Neural progenitor cell (in vitro differentiated cells): ENCODE measurements around the gene HSF2. TPM values are rescaled to one million over a fixed set of nuclear protein-coding genes. Genes with fewer than 3 reads are reported as not detected.

Experiments used
- DNase-seq: peaks from one replicate; pipeline ENCODE4 v3.0.0-alpha.2; 2016; ENCODE audit warnings: low spot score
- H2AFZ ChIP-seq: fragments of 200-600 bp; sonication (generic); replicated peaks from 2 replicates; pipeline ENCODE4 v1.6.1; 2016; ENCODE audit warnings: antibody characterized with exemption
- H3F3A ChIP-seq: fragments of 200-600 bp; sonication (generic); 2 replicates; pipeline ENCODE4 v1.6.1; 2016; ENCODE audit warnings: antibody characterized with exemption, low read depth
- H3K27ac ChIP-seq: fragments of 200-600 bp; sonication (generic); 2 replicates; pipeline ENCODE4 v1.5.1; 2016; ENCODE audit warnings: mild to moderate bottlenecking
- H3K27me3 ChIP-seq: fragments of 200-600 bp; sonication (generic); 2 replicates; pipeline ENCODE4 v1.6.1; 2016; ENCODE audit warnings: mild to moderate bottlenecking, moderate library complexity
- H3K36me3 ChIP-seq: fragments of 200-600 bp; sonication (generic); 2 replicates; pipeline ENCODE4 v1.5.1; 2016
- H3K4me1 ChIP-seq: fragments of 200-600 bp; sonication (generic); 2 replicates; pipeline ENCODE4 v1.6.1; 2016; ENCODE audit warnings: mixed run types
- H3K4me2 ChIP-seq: fragments of 200-600 bp; sonication (generic); 2 replicates; pipeline ENCODE4 v1.6.1; 2016
- H3K4me3 ChIP-seq: fragments of 200-600 bp; sonication (generic); 2 replicates; pipeline ENCODE4 v1.5.1; 2016
- H3K79me2 ChIP-seq: fragments of 200-600 bp; sonication (generic); 2 replicates; pipeline ENCODE4 v1.6.1; 2016; ENCODE audit warnings: low read depth
- H3K9ac ChIP-seq: fragments of 200-600 bp; sonication (generic); 2 replicates; pipeline ENCODE4 v1.6.1; 2016
- H3K9me3 ChIP-seq: fragments of 200-600 bp; sonication (generic); 2 replicates; pipeline ENCODE4 v1.5.1; 2016; ENCODE audit warnings: low read depth
- H4K20me1 ChIP-seq: fragments of 200-600 bp; sonication (generic); 2 replicates; pipeline ENCODE4 v1.6.1; 2016; ENCODE audit warnings: low read depth
- H3K27ac Mint-ChIP-seq: 3 replicates; pipeline ENCODE4 v1.8.0; 2021; ENCODE audit warnings: mixed read lengths
- H3K27me3 Mint-ChIP-seq: 2 replicates; pipeline ENCODE4 v1.8.0; 2022; ENCODE audit warnings: low read depth, mild to moderate bottlenecking, inconsistent platforms, moderate library complexity, mixed read lengths; ENCODE audit not compliant: insufficient read depth
- H3K36me3 Mint-ChIP-seq: 3 replicates; pipeline ENCODE4 v1.8.0; 2021; ENCODE audit warnings: mixed read lengths
- H3K4me1 Mint-ChIP-seq: 3 replicates; pipeline ENCODE4 v1.8.0; 2021; ENCODE audit warnings: mixed read lengths
- H3K4me3 Mint-ChIP-seq: 3 replicates; pipeline ENCODE4 v1.8.0; 2021; ENCODE audit warnings: mild to moderate bottlenecking, moderate library complexity, mixed read lengths
- H3K9me3 Mint-ChIP-seq: 3 replicates; pipeline ENCODE4 v1.8.0; 2020; ENCODE audit warnings: mixed read lengths
- CTCF ChIP-seq: fragments of 200-600 bp; sonication (generic); IDR thresholded peaks from 2 replicates; pipeline ENCODE4 v1.5.1; 2017; ENCODE audit warnings: antibody characterized with exemption, mild to moderate bottlenecking
- EZH2 ChIP-seq: fragments of 200-600 bp; sonication (generic); IDR thresholded peaks from 2 replicates; pipeline ENCODE4 v1.6.1; 2017; ENCODE audit warnings: antibody characterized with exemption, mild to moderate bottlenecking, moderate library complexity
- EZH2phosphoT487 ChIP-seq: fragments of 200-600 bp; sonication (generic); IDR thresholded peaks from 2 replicates; pipeline ENCODE4 v1.6.1; 2017; ENCODE audit warnings: antibody characterized with exemption
- total RNA-seq: library from RNA; depleted of rRNA; stranded (reverse); fragments of >200 nt; gene quantifications from 2 replicates; pipeline ENCODE4 v1.2.3, GENCODE V29; 2015; ENCODE audit warnings: low replicate concordance

Gene HSF2
- total RNA-seq, 1 donor from 2014 or later = 135 TPM

GRCh38 chr6:122407712-122408111, 8.3 kb downstream of the HSF2 start:
- Mint-ChIP-seq H3K36me3 (peaks cover 71% of the 10 kb centered on the region), H3K27me3 (no peaks in the 10 kb centered on the region), H3K27ac (no peak overlapping the region), H3K4me1 (peaks cover 3% of the 10 kb centered on the region), H3K9me3 (peaks cover 33% of the 10 kb centered on the region), H3K4me3 (no peak overlapping the region)
- Histone ChIP-seq H3K4me1 (peaks cover 3% of the 10 kb centered on the region), H2AFZ (no peak overlapping the region), H3F3A (no peaks in the 10 kb centered on the region), H3K27me3 (no peaks in the 10 kb centered on the region), H3K36me3 (peaks cover 12% of the 10 kb centered on the region), H3K4me3 (no peak overlapping the region), H4K20me1 (peaks cover 98% of the 10 kb centered on the region), H3K9ac (no peak overlapping the region), H3K79me2 (peaks cover 100% of the 10 kb centered on the region), H3K4me2 (no peak overlapping the region), H3K9me3 (no peaks in the 10 kb centered on the region), H3K27ac (no peak overlapping the region)
- no peak for DNase-seq
- TF ChIP-seq EZH2phosphoT487 (no peak), EZH2 (no peak), CTCF (no peak)

- Mint-ChIP-seq H3K4me3 (no peak overlapping the region), H3K27me3 (no peaks in the 10 kb centered on the region), H3K36me3 (peaks cover 72% of the 10 kb centered on the region), H3K27ac (no peak overlapping the region), H3K9me3 (peaks cover 33% of the 10 kb centered on the region), H3K4me1 (peaks cover 3% of the 10 kb centered on the region)
- TF ChIP-seq EZH2phosphoT487 = no peak
- TF ChIP-seq EZH2 = no peak
- no peak for TF ChIP-seq CTCF
- Histone ChIP-seq H3K9ac (no peak overlapping the region), H3K4me1 (no peaks in the 10 kb centered on the region), H3K79me2 (peaks cover 95% of the 10 kb centered on the region), H4K20me1 (peaks cover 93% of the 10 kb centered on the region), H3K4me2 (no peak overlapping the region), H3K36me3 (peaks cover 15% of the 10 kb centered on the region), H2AFZ (no peak overlapping the region), H3K27me3 (no peaks in the 10 kb centered on the region), H3F3A (no peaks in the 10 kb centered on the region), H3K4me3 (no peak overlapping the region), H3K27ac (no peak overlapping the region), H3K9me3 (no peaks in the 10 kb centered on the region)
- no peak for DNase-seq
Observed at GRCh38 chr6:122408240-122408639, 8.8 kb downstream of the HSF2 start.

- H3K27ac ChIP-seq = no peak overlapping the region
- no peaks in the 10 kb centered on the region for H3K27me3 Mint-ChIP-seq
- H3K27ac Mint-ChIP-seq = no peak overlapping the region
- H3K9ac ChIP-seq = no peak overlapping the region
- peaks cover 21% of the 10 kb centered on the region for H3K36me3 ChIP-seq
- no peak overlapping the region for H3K4me3 ChIP-seq
- H3K4me1 ChIP-seq = no peaks in the 10 kb centered on the region
- TF ChIP-seq EZH2phosphoT487 = no peak
- TF ChIP-seq CTCF = no peak
- no peak for TF ChIP-seq EZH2
- H3K4me3 Mint-ChIP-seq = no peak overlapping the region
- H3K9me3 Mint-ChIP-seq = peaks cover 32% of the 10 kb centered on the region
- no peaks in the 10 kb centered on the region for H3F3A ChIP-seq
- H4K20me1 ChIP-seq = peaks cover 88% of the 10 kb centered on the region
- H3K4me1 Mint-ChIP-seq = peaks cover 2% of the 10 kb centered on the region
- H3K36me3 Mint-ChIP-seq = peaks cover 73% of the 10 kb centered on the region
- no peak for DNase-seq
- H2AFZ ChIP-seq = no peak overlapping the region
- H3K27me3 ChIP-seq = no peaks in the 10 kb centered on the region
- H3K4me2 ChIP-seq = no peak overlapping the region
- peaks cover 95% of the 10 kb centered on the region for H3K79me2 ChIP-seq
- no peaks in the 10 kb centered on the region for H3K9me3 ChIP-seq
Observed at GRCh38 chr6:122408702-122409458, 9.4 kb downstream of the HSF2 start.
